NCI-H1092 treated with DMSO at 0.1 percent for 48 hours (cell line): ENCODE results near the gene KRTAP4-3.
"Not testable (repeated sequence)": the region's sequence is repeated elsewhere in the genome, so short reads cannot be mapped to it uniquely, and the experiment has no call there.

Experiments
- DNase-seq: peaks from one replicate; lab custom pipeline; 2025; lab: John Stamatoyannopoulos, UW

KRTAP4-3 gene

GRCh38 chr17:41168121-41168520, at the start of gene KRTAP4-3:
KRTAP4-3 (minus strand) TSS chr17:41168221; CDS start chr17:41168172, 49 bp downstream.
- DNase-seq, result no peak

- no peak for DNase-seq
These were observed 47.7 kb upstream of the KRTAP4-3 start for GRCh38 chr17:41215681-41216080.

- peak; percentile 17 for DNase-seq
These were observed 44.6 kb upstream of the KRTAP4-3 start for GRCh38 chr17:41212524-41213169.

- peak; percentile 21 for DNase-seq
These were observed 43.9 kb upstream of the KRTAP4-3 start for GRCh38 chr17:41211845-41212466.

- no peak for DNase-seq
These were observed 31.5 kb upstream of the KRTAP4-3 start for GRCh38 chr17:41199421-41200078.

- DNase-seq, result no peak
These were observed 28.0 kb upstream of the KRTAP4-3 start for GRCh38 chr17:41196068-41196467.

GRCh38 chr17:41190328-41190727, 22.3 kb upstream of the KRTAP4-3 start:
- no peak for DNase-seq

GRCh38 chr17:41189837-41190318, 21.9 kb upstream of the KRTAP4-3 start, which contains the start of gene KRTAP9-1:
KRTAP9-1 (plus strand) TSS chr17:41189887; CDS start chr17:41189887, 0 bp downstream.
- not testable (repeated sequence) for DNase-seq

GRCh38 chr17:41186872-41187271, 18.9 kb upstream of the KRTAP4-3 start:
- no peak for DNase-seq

- no peak for DNase-seq
These were observed 17.0 kb upstream of the KRTAP4-3 start for GRCh38 chr17:41185001-41185400.

- DNase-seq, result no peak
These were observed 16.5 kb upstream of the KRTAP4-3 start, which contains the start of gene KRTAP4-1 for GRCh38 chr17:41184480-41184961. KRTAP4-1 (minus strand) TSS chr17:41184911; CDS start chr17:41184854, 57 bp downstream.

GRCh38 chr17:41178843-41179616, 11.0 kb upstream of the KRTAP4-3 start:
- no peak for DNase-seq

- DNase-seq, result no peak
These were observed 10.3 kb upstream of the KRTAP4-3 start for GRCh38 chr17:41178341-41178740.

- no peak for DNase-seq
These were observed 9.8 kb upstream of the KRTAP4-3 start, which contains the start of gene KRTAP4-2 for GRCh38 chr17:41177727-41178271. KRTAP4-2 (minus strand) TSS chr17:41178221; CDS start chr17:41178164, 57 bp downstream.

GRCh38 chr17:41176744-41177387, 8.8 kb upstream of the KRTAP4-3 start:
- DNase-seq, result no peak

- DNase-seq, result no peak
These were observed 3.9 kb upstream of the KRTAP4-3 start for GRCh38 chr17:41171886-41172285.

GRCh38 chr17:41167561-41167960, 460 bp downstream of the KRTAP4-3 start:
- DNase-seq, result no peak

- DNase-seq, result no peak
These were observed 4.2 kb downstream of the KRTAP4-3 start for GRCh38 chr17:41163828-41164227.

GRCh38 chr17:41160648-41161047, 7.4 kb downstream of the KRTAP4-3 start, which contains the start of gene KRTAP4-4:
KRTAP4-4 (minus strand) TSS chr17:41160748; CDS start chr17:41160691, 57 bp downstream.
- DNase-seq, result no peak

- DNase-seq, result not testable (repeated sequence)
These were observed 7.8 kb downstream of the KRTAP4-3 start for GRCh38 chr17:41160190-41160589.

- DNase-seq, result no peak
These were observed 14.2 kb downstream of the KRTAP4-3 start for GRCh38 chr17:41153856-41154255.
